ENCODE results near the gene VEZF1. TPM values are rescaled to one million over a fixed set of nuclear protein-coding genes. Genes with fewer than 3 reads are reported as not detected.

The VEZF1 gene
- total and polyA plus RNA-seq, 2 experiments from 2014 or later, result 36.0 to 67.7 TPM

GRCh38 chr17:57926723-57927047 is 61.4 kb downstream of the VEZF1 start:
- Histone ChIP-seq H3K4me3 (no peak overlapping the region), H3K36me3 (ENCODE audit: insufficient read depth) (no peaks in the 10 kb centered on the region), H4K20me1 (replicated peaks; ENCODE audit: insufficient read depth) (no peaks in the 10 kb centered on the region), H3F3A (replicated peaks; ENCODE audit: low read depth) (no peaks in the 10 kb centered on the region), H2AFZ (no peak overlapping the region), H3K27me3 (ENCODE audit: insufficient read depth) (no peaks in the 10 kb centered on the region), H3K4me2 (peak overlapping the region; percentile 55; the same call in 1 of the 2 replicates), H3K79me2 (replicated peaks; ENCODE audit: insufficient read depth) (no peaks in the 10 kb centered on the region), H3K4me1 (ENCODE audit: insufficient read depth) (peaks cover 15% of the 10 kb centered on the region), H3K9me2 (ENCODE audit: insufficient read depth) (no peaks in the 10 kb centered on the region), H3K27ac (ENCODE audit: low read depth) (0 out of 2 replicates have a peak overlapping the region, but pooled peaks have one; percentile 5)
- H3K4me3 Mint-ChIP-seq, result no peak overlapping the region; the same call in 2 of the 3 replicates
- ATAC-seq (no peak), DNase-seq (ENCODE audit: low spot score) (no peak)
- no peaks in the 10 kb centered on the region for H3K36me3 Mint-ChIP-seq (ENCODE audit: low read depth)
- peaks cover 45% of the 10 kb centered on the region for H3K4me1 Mint-ChIP-seq
- no peaks in the 10 kb centered on the region for H3K9me3 Mint-ChIP-seq
- H3K27ac Mint-ChIP-seq, result no peak overlapping the region
- TF ChIP-seq JUNB (IDR thresholded peaks at IDR 0.05; ENCODE audit: unreplicated experiment), result no peak
- no peak for TF ChIP-seq ZNF331 (CRISPR knock-in tag; IDR thresholded peaks at IDR 0.05; ENCODE audit: low read depth)
- no peak for TF ChIP-seq STAT1 (IDR thresholded peaks at IDR 0.05; ENCODE audit: unreplicated experiment)
- TF ChIP-seq CREB1 (CRISPR knock-in tag; IDR thresholded peaks at IDR 0.05; ENCODE audit: low read depth), result no peak
- TF ChIP-seq EZH2phosphoT487 (IDR thresholded peaks at IDR 0.05; ENCODE audit: unreplicated experiment), result no peak
- TF ChIP-seq, protein P1, sequence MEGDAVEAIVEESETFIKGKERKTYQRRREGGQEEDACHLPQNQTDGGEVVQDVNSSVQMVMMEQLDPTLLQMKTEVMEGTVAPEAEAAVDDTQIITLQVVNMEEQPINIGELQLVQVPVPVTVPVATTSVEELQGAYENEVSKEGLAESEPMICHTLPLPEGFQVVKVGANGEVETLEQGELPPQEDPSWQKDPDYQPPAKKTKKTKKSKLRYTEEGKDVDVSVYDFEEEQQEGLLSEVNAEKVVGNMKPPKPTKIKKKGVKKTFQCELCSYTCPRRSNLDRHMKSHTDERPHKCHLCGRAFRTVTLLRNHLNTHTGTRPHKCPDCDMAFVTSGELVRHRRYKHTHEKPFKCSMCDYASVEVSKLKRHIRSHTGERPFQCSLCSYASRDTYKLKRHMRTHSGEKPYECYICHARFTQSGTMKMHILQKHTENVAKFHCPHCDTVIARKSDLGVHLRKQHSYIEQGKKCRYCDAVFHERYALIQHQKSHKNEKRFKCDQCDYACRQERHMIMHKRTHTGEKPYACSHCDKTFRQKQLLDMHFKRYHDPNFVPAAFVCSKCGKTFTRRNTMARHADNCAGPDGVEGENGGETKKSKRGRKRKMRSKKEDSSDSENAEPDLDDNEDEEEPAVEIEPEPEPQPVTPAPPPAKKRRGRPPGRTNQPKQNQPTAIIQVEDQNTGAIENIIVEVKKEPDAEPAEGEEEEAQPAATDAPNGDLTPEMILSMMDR (conservative IDR thresholded peaks at IDR 0.05; ENCODE audit: low read depth in 2 of 2), result no peak
- TF ChIP-seq, protein P2, sequence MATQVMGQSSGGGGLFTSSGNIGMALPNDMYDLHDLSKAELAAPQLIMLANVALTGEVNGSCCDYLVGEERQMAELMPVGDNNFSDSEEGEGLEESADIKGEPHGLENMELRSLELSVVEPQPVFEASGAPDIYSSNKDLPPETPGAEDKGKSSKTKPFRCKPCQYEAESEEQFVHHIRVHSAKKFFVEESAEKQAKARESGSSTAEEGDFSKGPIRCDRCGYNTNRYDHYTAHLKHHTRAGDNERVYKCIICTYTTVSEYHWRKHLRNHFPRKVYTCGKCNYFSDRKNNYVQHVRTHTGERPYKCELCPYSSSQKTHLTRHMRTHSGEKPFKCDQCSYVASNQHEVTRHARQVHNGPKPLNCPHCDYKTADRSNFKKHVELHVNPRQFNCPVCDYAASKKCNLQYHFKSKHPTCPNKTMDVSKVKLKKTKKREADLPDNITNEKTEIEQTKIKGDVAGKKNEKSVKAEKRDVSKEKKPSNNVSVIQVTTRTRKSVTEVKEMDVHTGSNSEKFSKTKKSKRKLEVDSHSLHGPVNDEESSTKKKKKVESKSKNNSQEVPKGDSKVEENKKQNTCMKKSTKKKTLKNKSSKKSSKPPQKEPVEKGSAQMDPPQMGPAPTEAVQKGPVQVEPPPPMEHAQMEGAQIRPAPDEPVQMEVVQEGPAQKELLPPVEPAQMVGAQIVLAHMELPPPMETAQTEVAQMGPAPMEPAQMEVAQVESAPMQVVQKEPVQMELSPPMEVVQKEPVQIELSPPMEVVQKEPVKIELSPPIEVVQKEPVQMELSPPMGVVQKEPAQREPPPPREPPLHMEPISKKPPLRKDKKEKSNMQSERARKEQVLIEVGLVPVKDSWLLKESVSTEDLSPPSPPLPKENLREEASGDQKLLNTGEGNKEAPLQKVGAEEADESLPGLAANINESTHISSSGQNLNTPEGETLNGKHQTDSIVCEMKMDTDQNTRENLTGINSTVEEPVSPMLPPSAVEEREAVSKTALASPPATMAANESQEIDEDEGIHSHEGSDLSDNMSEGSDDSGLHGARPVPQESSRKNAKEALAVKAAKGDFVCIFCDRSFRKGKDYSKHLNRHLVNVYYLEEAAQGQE (IDR thresholded peaks at IDR 0.05; ENCODE audit: unreplicated experiment), result no peak
- TF ChIP-seq, protein P3, sequence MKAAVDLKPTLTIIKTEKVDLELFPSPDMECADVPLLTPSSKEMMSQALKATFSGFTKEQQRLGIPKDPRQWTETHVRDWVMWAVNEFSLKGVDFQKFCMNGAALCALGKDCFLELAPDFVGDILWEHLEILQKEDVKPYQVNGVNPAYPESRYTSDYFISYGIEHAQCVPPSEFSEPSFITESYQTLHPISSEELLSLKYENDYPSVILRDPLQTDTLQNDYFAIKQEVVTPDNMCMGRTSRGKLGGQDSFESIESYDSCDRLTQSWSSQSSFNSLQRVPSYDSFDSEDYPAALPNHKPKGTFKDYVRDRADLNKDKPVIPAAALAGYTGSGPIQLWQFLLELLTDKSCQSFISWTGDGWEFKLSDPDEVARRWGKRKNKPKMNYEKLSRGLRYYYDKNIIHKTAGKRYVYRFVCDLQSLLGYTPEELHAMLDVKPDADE (IDR thresholded peaks at IDR 0.05), result no peak
- H3K27me3 Mint-ChIP-seq (ENCODE audit: insufficient read depth, low read depth, poor library complexity), result peaks cover 19% of the 10 kb centered on the region

DNA sequence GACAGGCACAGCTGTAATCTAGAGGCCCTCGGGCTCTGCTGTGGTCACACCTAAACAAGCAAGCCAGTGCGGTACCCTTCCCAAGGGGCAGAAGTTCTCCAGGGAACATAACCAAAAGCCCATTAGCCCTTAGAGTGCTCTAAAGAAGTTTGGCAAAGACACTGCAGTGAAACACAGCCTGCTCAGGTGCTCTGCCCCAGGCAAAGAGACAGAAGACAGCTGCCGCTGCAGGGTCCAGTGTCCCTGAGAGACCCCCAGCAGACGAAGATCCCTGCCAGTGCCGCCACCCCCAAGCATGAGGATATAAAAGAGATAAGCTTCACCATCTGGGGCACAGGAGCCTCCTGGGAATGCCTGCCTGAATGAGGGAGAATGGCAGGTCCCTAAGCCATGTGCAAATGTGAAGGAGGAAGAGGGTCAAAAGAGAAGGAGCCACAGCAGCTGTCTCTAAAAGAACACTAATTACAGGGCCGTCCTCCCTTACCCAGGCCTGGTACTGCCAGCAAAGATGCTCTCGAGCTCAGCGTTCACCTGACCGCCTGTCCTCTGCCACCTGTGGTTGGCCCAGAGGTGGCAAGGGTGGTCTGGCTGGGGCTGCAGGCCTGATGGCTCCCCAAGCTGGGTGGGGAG is 62.6 kb downstream of the VEZF1 start:
- no peaks in the 10 kb centered on the region for H3K36me3 Mint-ChIP-seq (ENCODE audit: low read depth)
- Histone ChIP-seq H3K27ac (ENCODE audit: low read depth) (no peak overlapping the region), H3K4me2 (no peak overlapping the region), H3K36me3 (ENCODE audit: insufficient read depth) (no peaks in the 10 kb centered on the region), H4K20me1 (replicated peaks; ENCODE audit: insufficient read depth) (no peaks in the 10 kb centered on the region), H3F3A (replicated peaks; ENCODE audit: low read depth) (no peaks in the 10 kb centered on the region), H3K27me3 (ENCODE audit: insufficient read depth) (no peaks in the 10 kb centered on the region), H3K79me2 (replicated peaks; ENCODE audit: insufficient read depth) (no peaks in the 10 kb centered on the region), H2AFZ (no peak overlapping the region), H3K4me3 (no peak overlapping the region), H3K9me2 (ENCODE audit: insufficient read depth) (no peaks in the 10 kb centered on the region), H3K4me1 (ENCODE audit: insufficient read depth) (peaks cover 15% of the 10 kb centered on the region)
- no peak overlapping the region for H3K27ac Mint-ChIP-seq
- H3K4me3 Mint-ChIP-seq, result no peak overlapping the region
- H3K4me1 Mint-ChIP-seq, result peaks cover 38% of the 10 kb centered on the region
- DNase-seq (ENCODE audit: low spot score), result no peak
- ATAC-seq, result peak; percentile 14
- H3K9me3 Mint-ChIP-seq, result no peaks in the 10 kb centered on the region
- peaks cover 21% of the 10 kb centered on the region for H3K27me3 Mint-ChIP-seq (ENCODE audit: insufficient read depth, low read depth, poor library complexity)
- TF ChIP-seq POLR2AphosphoS5 (IDR thresholded peaks at IDR 0.05; ENCODE audit: low read depth) (no peak), JUNB (IDR thresholded peaks at IDR 0.05; ENCODE audit: unreplicated experiment) (no peak), NANOG (IDR thresholded peaks at IDR 0.05; ENCODE audit: borderline replicate concordance) (no peak), ZNF331 (CRISPR knock-in tag; IDR thresholded peaks at IDR 0.05; ENCODE audit: low read depth) (no peak), CREB1 (CRISPR knock-in tag; IDR thresholded peaks at IDR 0.05; ENCODE audit: low read depth) (no peak)

All from GM23338 (cell line).